Activated T-cell treated with anti-CD3 and anti-CD28 coated beads, Interleukin-2, amount 50 U/mL, for 4 hours (primary cell): Measurements from ENCODE around the gene OSTC. TPM values are rescaled to one million over a fixed set of nuclear protein-coding genes. Genes with fewer than 3 reads are reported as not detected.

Experiments used
- ATAC-seq, 2 donors: fragments of 200-7000 bp; cut with Tn5 transposase; one replicate each; pipeline ENCODE4 v1.10.0; 2021
- DNase-seq: peaks from one replicate; pipeline ENCODE4 v3.0.0-alpha.2; 2020
- H3K27me3 Mint-ChIP-seq: one replicate; pipeline ENCODE4 v1.8.0; 2021; ENCODE audit warnings: low read depth, mixed read lengths
- H3K36me3 Mint-ChIP-seq: one replicate; pipeline ENCODE4 v1.8.0; 2022; ENCODE audit warnings: mixed read lengths; ENCODE audit not compliant: insufficient read depth
- H3K4me1 Mint-ChIP-seq: one replicate; pipeline ENCODE4 v1.8.0; 2021; ENCODE audit warnings: low read depth, mixed read lengths
- H3K4me3 Mint-ChIP-seq: one replicate; pipeline ENCODE4 v1.8.0; 2021; ENCODE audit warnings: mild to moderate bottlenecking, moderate library complexity, mixed read lengths
- H3K9me3 Mint-ChIP-seq: one replicate; pipeline ENCODE4 v1.8.0; 2021; ENCODE audit warnings: mixed read lengths
- total RNA-seq, 3 donors: library from RNA; stranded (reverse); gene quantifications; one replicate each; pipeline ENCODE4 v1.2.1, GENCODE V29; 2021

OSTC gene
- total RNA-seq, 3 donors from 2014 or later, result 101 to 105 (median 103) TPM

- H3K36me3 Mint-ChIP-seq, result peaks cover 52% of the 10 kb centered on the region
- ATAC-seq, result peak in 1 of 2 donors; percentile 12
- no peaks in the 10 kb centered on the region for H3K9me3 Mint-ChIP-seq
- peaks cover 41% of the 10 kb centered on the region for H3K4me1 Mint-ChIP-seq
- no peaks in the 10 kb centered on the region for H3K27me3 Mint-ChIP-seq
- no peak for DNase-seq
- peak overlapping the region; percentile 91 for H3K4me3 Mint-ChIP-seq
Observed at GRCh38 chr4:108624263-108625056, 25.9 kb upstream of the OSTC start.

DNA sequence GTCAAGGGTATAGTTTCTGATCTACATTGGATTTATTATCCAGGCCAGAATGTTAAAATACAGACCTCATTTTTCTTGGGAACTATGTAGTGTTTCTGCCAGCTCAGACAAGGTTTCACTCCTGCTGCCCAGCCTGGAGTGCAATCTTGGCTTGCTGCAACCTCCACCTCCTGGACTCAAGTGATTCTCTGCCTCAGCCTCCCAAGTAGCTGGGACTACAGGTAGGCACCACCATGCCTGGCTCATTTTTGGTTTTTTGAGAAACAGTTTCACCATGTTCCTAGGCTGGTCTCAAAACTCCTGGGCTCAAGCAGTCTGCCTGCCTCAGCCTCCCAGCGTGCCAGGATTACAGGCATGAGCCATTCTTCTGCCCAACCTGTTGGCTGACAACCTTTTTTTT is 24.3 kb upstream of the OSTC start:
- Mint-ChIP-seq H3K4me3 (no peak overlapping the region), H3K36me3 (peaks cover 59% of the 10 kb centered on the region), H3K4me1 (peaks cover 33% of the 10 kb centered on the region), H3K9me3 (no peaks in the 10 kb centered on the region), H3K27me3 (no peaks in the 10 kb centered on the region)
- DNase-seq, result no peak
- no peak for ATAC-seq

- no peaks in the 10 kb centered on the region for H3K9me3 Mint-ChIP-seq
- no peak for ATAC-seq
- H3K4me1 Mint-ChIP-seq, result peaks cover 20% of the 10 kb centered on the region
- H3K4me3 Mint-ChIP-seq, result no peak overlapping the region
- H3K27me3 Mint-ChIP-seq, result no peaks in the 10 kb centered on the region
- peaks cover 56% of the 10 kb centered on the region for H3K36me3 Mint-ChIP-seq
- no peak for DNase-seq
Observed at GRCh38 chr4:108628411-108628810, 22.0 kb upstream of the OSTC start.

DNA sequence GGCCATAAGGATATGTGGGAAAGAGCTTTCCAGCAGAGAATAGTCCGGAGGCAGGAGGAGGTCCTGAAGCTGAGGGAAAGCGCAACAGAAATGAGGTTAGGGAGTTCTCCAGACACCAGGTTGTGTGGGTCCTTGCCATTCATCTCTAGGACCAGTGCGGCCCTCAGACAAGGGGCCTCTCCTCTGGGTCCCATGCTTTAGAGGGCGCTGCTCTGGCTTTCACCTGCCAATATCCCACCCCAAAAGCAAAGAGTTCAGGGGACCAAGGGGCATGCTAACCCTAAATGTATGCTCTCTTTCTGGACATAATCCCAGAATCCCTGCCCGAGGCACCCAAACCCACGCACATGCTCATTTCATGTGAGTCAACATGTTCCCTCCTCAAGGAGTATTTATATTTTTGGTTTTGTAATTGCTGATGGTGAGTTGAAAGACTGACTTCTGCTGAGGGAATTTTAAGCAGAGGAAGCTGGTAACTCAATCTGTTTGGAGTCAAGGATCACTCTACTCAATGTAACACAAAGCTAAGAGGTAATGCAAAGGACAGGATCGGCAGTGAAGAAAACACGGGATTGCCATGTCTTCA is 15.2 kb upstream of the OSTC start:
- H3K4me1 Mint-ChIP-seq, result no peaks in the 10 kb centered on the region
- H3K4me3 Mint-ChIP-seq, result no peak overlapping the region
- no peaks in the 10 kb centered on the region for H3K9me3 Mint-ChIP-seq
- ATAC-seq (no peak), DNase-seq (no peak)
- peaks cover 47% of the 10 kb centered on the region for H3K36me3 Mint-ChIP-seq
- H3K27me3 Mint-ChIP-seq, result no peaks in the 10 kb centered on the region

GRCh38 chr4:108636246-108636645 is 14.2 kb upstream of the OSTC start:
- no peak overlapping the region for H3K4me3 Mint-ChIP-seq
- ATAC-seq (no peak), DNase-seq (no peak)
- H3K4me1 Mint-ChIP-seq, result no peaks in the 10 kb centered on the region
- H3K27me3 Mint-ChIP-seq, result no peaks in the 10 kb centered on the region
- H3K9me3 Mint-ChIP-seq, result no peaks in the 10 kb centered on the region
- peaks cover 43% of the 10 kb centered on the region for H3K36me3 Mint-ChIP-seq

- DNase-seq, result no peak
- Mint-ChIP-seq H3K4me3 (no peak overlapping the region), H3K27me3 (no peaks in the 10 kb centered on the region), H3K36me3 (peaks cover 36% of the 10 kb centered on the region), H3K9me3 (no peaks in the 10 kb centered on the region), H3K4me1 (no peaks in the 10 kb centered on the region)
- no peak for ATAC-seq
Observed at GRCh38 chr4:108637856-108638255, 12.5 kb upstream of the OSTC start.

DNA sequence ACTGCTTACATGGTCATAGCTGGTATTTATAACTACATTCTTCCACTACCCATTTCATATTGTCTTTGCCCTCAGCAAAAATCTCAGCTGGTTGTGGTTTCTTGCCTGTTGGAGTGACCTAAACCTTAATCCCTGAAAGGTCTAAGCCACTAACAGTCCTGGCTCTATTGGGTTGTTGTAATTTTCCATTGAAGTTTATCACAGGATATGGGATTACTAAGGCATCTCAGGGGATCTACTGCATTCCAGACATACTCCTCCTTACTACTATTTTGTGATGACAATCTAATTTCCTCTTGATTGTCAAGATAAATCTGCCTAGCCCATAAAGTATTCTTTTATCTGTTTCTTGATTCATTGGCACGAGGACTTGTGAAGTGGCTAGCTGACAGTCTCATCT is 6.2 kb upstream of the OSTC start:
- Mint-ChIP-seq H3K27me3 (no peaks in the 10 kb centered on the region), H3K4me3 (no peak overlapping the region), H3K4me1 (peaks cover 9% of the 10 kb centered on the region), H3K36me3 (peaks cover 9% of the 10 kb centered on the region), H3K9me3 (no peaks in the 10 kb centered on the region)
- DNase-seq (no peak), ATAC-seq (no peak)

- DNase-seq (no peak), ATAC-seq (no peak)
- H3K4me1 Mint-ChIP-seq, result peaks cover 23% of the 10 kb centered on the region
- H3K27me3 Mint-ChIP-seq, result no peaks in the 10 kb centered on the region
- H3K9me3 Mint-ChIP-seq, result no peaks in the 10 kb centered on the region
- no peaks in the 10 kb centered on the region for H3K36me3 Mint-ChIP-seq
- H3K4me3 Mint-ChIP-seq, result no peak overlapping the region
Observed at GRCh38 chr4:108646706-108647105, 3.7 kb upstream of the OSTC start.

DNA sequence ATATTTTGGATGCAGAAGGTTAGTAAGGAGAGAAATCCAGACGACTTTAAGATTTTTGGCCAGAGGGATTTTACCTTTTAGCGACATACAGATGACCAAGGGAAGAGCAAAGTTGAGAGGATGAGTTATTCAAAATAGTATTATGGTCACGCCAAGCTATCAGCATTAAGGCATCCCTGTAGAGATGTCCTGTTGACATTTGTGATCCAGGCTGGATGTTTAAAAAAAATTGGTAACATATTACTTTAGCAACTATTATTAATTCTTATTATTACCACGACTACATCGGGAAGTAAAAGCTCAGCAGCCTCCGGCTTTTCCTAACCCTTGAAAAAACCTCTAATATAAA is 562 bp upstream of the OSTC start:
- no peak for ATAC-seq
- H3K36me3 Mint-ChIP-seq, result peaks cover 19% of the 10 kb centered on the region
- H3K4me1 Mint-ChIP-seq, result peaks cover 42% of the 10 kb centered on the region
- H3K27me3 Mint-ChIP-seq, result no peaks in the 10 kb centered on the region
- H3K9me3 Mint-ChIP-seq, result no peaks in the 10 kb centered on the region
- peak overlapping the region; percentile 98 for H3K4me3 Mint-ChIP-seq
- no peak for DNase-seq

DNA sequence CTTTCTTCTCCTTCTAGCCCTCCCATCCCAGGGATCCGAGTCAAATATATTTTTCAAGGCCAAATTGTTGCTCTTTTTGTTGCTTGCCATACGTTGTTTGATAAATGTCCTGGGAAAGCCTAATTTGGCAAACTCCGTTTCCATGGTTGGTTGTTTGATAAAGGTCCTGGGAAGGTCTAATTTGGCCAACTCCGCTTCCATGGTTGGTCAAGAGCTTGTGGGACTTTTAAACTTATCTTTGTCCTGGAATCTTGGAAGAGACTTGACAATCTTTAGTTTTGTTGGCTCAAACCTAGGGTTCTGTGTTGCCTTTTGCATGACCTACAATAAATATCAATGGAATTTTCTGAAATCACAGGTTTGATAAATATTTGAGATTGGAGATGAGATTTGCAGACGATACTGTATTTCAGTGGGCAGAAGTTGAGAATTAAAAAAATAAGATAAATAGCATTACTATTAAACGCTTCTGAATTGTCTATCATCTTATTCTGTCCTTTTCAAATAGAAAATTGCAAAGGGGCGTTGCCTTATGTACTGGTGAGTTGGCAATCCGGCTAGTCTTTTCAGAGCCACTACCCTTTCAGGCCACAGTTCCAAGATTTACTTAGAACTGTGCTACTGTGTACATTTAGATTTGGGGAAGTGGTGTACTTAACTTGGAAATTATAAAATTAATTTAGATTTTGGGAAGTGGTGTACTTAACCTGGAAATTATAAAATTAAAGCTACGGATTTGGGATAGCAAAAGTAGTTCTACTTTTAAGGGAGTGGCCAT is 804 bp downstream of the OSTC start:
- peaks cover 21% of the 10 kb centered on the region for H3K36me3 Mint-ChIP-seq
- peak overlapping the region; percentile 98 for H3K4me3 Mint-ChIP-seq
- DNase-seq (no peak), ATAC-seq (no peak)
- H3K27me3 Mint-ChIP-seq, result no peaks in the 10 kb centered on the region
- no peaks in the 10 kb centered on the region for H3K9me3 Mint-ChIP-seq
- peaks cover 42% of the 10 kb centered on the region for H3K4me1 Mint-ChIP-seq

- ATAC-seq, result no peak
- H3K36me3 Mint-ChIP-seq, result peaks cover 38% of the 10 kb centered on the region
- H3K4me3 Mint-ChIP-seq, result no peak overlapping the region
Observed at GRCh38 chr4:108662629-108663028, 12.2 kb downstream of the OSTC start.

DNA sequence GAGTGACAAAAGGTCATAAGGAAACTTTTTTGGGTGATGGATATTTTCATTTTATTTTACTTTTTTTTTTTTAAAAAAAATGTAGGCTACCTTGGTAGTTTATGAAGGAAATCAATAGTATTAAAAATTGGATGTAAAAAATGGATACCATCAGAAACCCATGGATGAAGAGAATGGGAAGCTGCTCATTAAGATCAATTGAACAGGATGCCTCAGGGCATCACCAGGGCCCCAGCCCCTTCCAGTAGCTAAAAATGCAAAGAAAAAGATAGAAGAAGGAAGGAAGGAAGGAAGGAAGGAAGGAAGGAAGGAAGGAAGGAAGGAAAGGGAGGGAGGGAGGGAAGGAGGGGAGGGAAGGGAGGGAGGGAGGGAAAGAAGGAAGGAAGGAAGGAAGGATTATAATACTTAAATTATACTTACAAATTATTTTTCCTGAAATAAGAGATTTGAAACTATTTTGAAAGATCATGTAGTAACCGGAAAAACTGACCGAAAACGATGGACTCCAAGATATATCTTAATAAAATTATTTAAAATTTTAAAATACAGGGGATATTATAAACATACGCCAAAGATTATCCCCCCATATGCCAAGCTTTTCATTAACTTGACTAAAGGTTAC is 24.1 kb downstream of the OSTC start:
- no peak for ATAC-seq

More at GRCh38 chr4:108662629-108663028, 12.2 kb downstream of the OSTC start:
- no peaks in the 10 kb centered on the region for H3K4me1 Mint-ChIP-seq
- DNase-seq, result no peak
- no peaks in the 10 kb centered on the region for H3K27me3 Mint-ChIP-seq
- H3K9me3 Mint-ChIP-seq, result no peaks in the 10 kb centered on the region

GRCh38 chr4:108681321-108681809 is 31.0 kb downstream of the OSTC start:
- Mint-ChIP-seq H3K4me3 (no peak overlapping the region), H3K27me3 (no peaks in the 10 kb centered on the region), H3K36me3 (peaks cover 3% of the 10 kb centered on the region), H3K9me3 (no peaks in the 10 kb centered on the region), H3K4me1 (no peaks in the 10 kb centered on the region)
- DNase-seq (no peak), ATAC-seq (no peak)

More for the DNA sequence above, 24.1 kb downstream of the OSTC start:
- Mint-ChIP-seq H3K4me3 (no peak overlapping the region), H3K4me1 (no peaks in the 10 kb centered on the region), H3K36me3 (peaks cover 14% of the 10 kb centered on the region), H3K9me3 (no peaks in the 10 kb centered on the region), H3K27me3 (no peaks in the 10 kb centered on the region)
- DNase-seq, result no peak

- H3K4me3 Mint-ChIP-seq, result no peak overlapping the region
- H3K36me3 Mint-ChIP-seq, result peaks cover 2% of the 10 kb centered on the region
- no peak for ATAC-seq
- H3K9me3 Mint-ChIP-seq, result no peaks in the 10 kb centered on the region
- no peaks in the 10 kb centered on the region for H3K4me1 Mint-ChIP-seq
- H3K27me3 Mint-ChIP-seq, result no peaks in the 10 kb centered on the region
- no peak for DNase-seq
Observed at GRCh38 chr4:108683479-108683878, 33.1 kb downstream of the OSTC start.
